KMS-11 (cell line): ENCODE data around the gene COG4.

ENCODE experiments used
- H2AFZ ChIP-seq: fragments of 200-600 bp; sonication (generic); 2 replicates; pipeline ENCODE4 v1.6.1; 2016; ENCODE audit warnings: antibody characterized with exemption, mixed run types, low read depth
- H3K27ac ChIP-seq: fragments of 200-600 bp; sonication (generic); 2 replicates; pipeline ENCODE4 v1.6.1; 2016; ENCODE audit warnings: mild to moderate bottlenecking, mixed run types
- H3K27me3 ChIP-seq: fragments of 200-600 bp; sonication (generic); 2 replicates; pipeline ENCODE4 v1.6.1; 2017; ENCODE audit warnings: mild to moderate bottlenecking, low read depth, mixed run types, moderate library complexity; ENCODE audit not compliant: insufficient read depth
- H3K36me3 ChIP-seq: fragments of 200-600 bp; sonication (generic); 2 replicates; pipeline ENCODE4 v1.6.1; 2017; ENCODE audit warnings: mild to moderate bottlenecking, mixed run types; ENCODE audit not compliant: insufficient read depth
- H3K4me1 ChIP-seq: fragments of 200-600 bp; sonication (generic); 2 replicates; pipeline ENCODE4 v1.6.1; 2016; ENCODE audit warnings: mild to moderate bottlenecking, low read depth, mixed run types; ENCODE audit not compliant: poor library complexity, severe bottlenecking
- H3K4me2 ChIP-seq: fragments of 200-600 bp; sonication (generic); 2 replicates; pipeline ENCODE4 v1.7.0; 2016; ENCODE audit warnings: mild to moderate bottlenecking, mixed run types
- H3K4me3 ChIP-seq: fragments of 200-600 bp; sonication (generic); IDR thresholded peaks from 2 replicates; pipeline ENCODE4 v1.6.1; 2017; ENCODE audit warnings: low read depth, low read length, mixed read lengths; ENCODE audit not compliant: insufficient read depth
- H3K79me2 ChIP-seq: fragments of 200-600 bp; sonication (generic); 2 replicates; pipeline ENCODE4 v1.6.1; 2016; ENCODE audit warnings: low read depth, mixed run types; ENCODE audit not compliant: insufficient read depth
- H3K9ac ChIP-seq: fragments of 200-600 bp; sonication (generic); 2 replicates; pipeline ENCODE4 v1.6.1; 2016; ENCODE audit warnings: mild to moderate bottlenecking, mixed run types
- H4K20me1 ChIP-seq: fragments of 200-600 bp; sonication (generic); 2 replicates; pipeline ENCODE4 v1.6.1; 2016; ENCODE audit warnings: mild to moderate bottlenecking, mixed run types; ENCODE audit not compliant: insufficient read depth
- CTCF ChIP-seq: fragments of 200-600 bp; sonication (generic); conservative IDR thresholded peaks from 2 replicates; pipeline ENCODE4 v1.6.1; 2017; ENCODE audit warnings: low read depth, mild to moderate bottlenecking, antibody characterized with exemption, low read length, moderate library complexity, mixed read lengths

Gene COG4

GRCh38 chr16:70470927-70471341 lies 52.4 kb downstream of the COG4 start:
- Histone ChIP-seq H2AFZ (no peak overlapping the region), H3K36me3 (no peaks in the 10 kb centered on the region), H3K4me1 (peaks cover 16% of the 10 kb centered on the region), H4K20me1 (no peaks in the 10 kb centered on the region), H3K79me2 (no peaks in the 10 kb centered on the region), H3K27me3 (no peaks in the 10 kb centered on the region), H3K27ac (no peak overlapping the region), H3K4me2 (no peak overlapping the region), H3K9ac (no peak overlapping the region), H3K4me3 (no peak overlapping the region)
- TF ChIP-seq CTCF: no peak

GRCh38 chr16:70470141-70470926 lies 53.0 kb downstream of the COG4 start:
- no peak overlapping the region for H3K4me3 ChIP-seq
- H4K20me1 ChIP-seq: no peaks in the 10 kb centered on the region
- peaks cover 10% of the 10 kb centered on the region for H3K4me1 ChIP-seq
- H3K4me2 ChIP-seq: no peak overlapping the region
- H3K27me3 ChIP-seq: no peaks in the 10 kb centered on the region
- H3K79me2 ChIP-seq: no peaks in the 10 kb centered on the region
- H2AFZ ChIP-seq: no peak overlapping the region
- no peaks in the 10 kb centered on the region for H3K36me3 ChIP-seq
- no peak for TF ChIP-seq CTCF
- H3K27ac ChIP-seq: no peak overlapping the region
- no peak overlapping the region for H3K9ac ChIP-seq

GRCh38 chr16:70468776-70469525 lies 54.4 kb downstream of the COG4 start:
- no peak overlapping the region for H3K4me2 ChIP-seq
- no peaks in the 10 kb centered on the region for H4K20me1 ChIP-seq
- H3K4me1 ChIP-seq: no peaks in the 10 kb centered on the region
- no peak overlapping the region for H3K9ac ChIP-seq
- no peak overlapping the region for H2AFZ ChIP-seq
- H3K27ac ChIP-seq: no peak overlapping the region
- H3K36me3 ChIP-seq: no peaks in the 10 kb centered on the region
- H3K27me3 ChIP-seq: no peaks in the 10 kb centered on the region
- no peak for TF ChIP-seq CTCF
- H3K79me2 ChIP-seq: no peaks in the 10 kb centered on the region
- H3K4me3 ChIP-seq: no peak overlapping the region

GRCh38 chr16:70467608-70468007 lies 55.7 kb downstream of the COG4 start:
- no peaks in the 10 kb centered on the region for H3K4me1 ChIP-seq
- no peaks in the 10 kb centered on the region for H3K79me2 ChIP-seq
- H3K27me3 ChIP-seq: no peaks in the 10 kb centered on the region
- no peak overlapping the region for H3K4me2 ChIP-seq
- H3K9ac ChIP-seq: no peak overlapping the region
- no peaks in the 10 kb centered on the region for H4K20me1 ChIP-seq
- no peak overlapping the region for H3K27ac ChIP-seq
- no peak overlapping the region for H3K4me3 ChIP-seq
- TF ChIP-seq CTCF: no peak
- H3K36me3 ChIP-seq: no peaks in the 10 kb centered on the region
- no peak overlapping the region for H2AFZ ChIP-seq
